GM21825 (cell line): ENCODE measurements around the gene CTIF.

Source experiments
- ATAC-seq: cut with Tn5 transposase; IDR thresholded peaks from one replicate; pipeline ENCODE4 v1.9.1; 2021; ENCODE audit warnings: mild to moderate bottlenecking, moderate library complexity; ENCODE audit not compliant: unreplicated experiment

The CTIF gene

DNA sequence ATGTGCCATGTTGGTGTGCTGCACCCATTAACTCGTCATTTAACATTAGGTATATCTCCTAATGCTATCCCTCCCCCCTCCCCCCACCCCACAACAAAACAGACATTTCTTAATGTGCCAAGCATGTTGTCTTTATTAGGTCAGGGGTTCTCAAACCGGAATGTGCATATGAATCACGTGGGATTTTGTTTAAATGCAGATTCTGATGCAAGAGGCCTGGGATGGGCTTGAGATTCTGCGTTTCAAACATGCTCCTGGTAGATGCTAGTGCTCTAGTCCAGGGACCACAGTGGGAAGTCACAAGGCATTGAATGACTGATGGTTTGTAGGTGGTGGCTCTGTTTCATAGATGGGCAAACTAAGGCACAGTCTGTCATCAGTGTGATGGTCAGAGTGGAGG is 227.2 kb downstream of the CTIF start:
- ATAC-seq, result no peak

DNA sequence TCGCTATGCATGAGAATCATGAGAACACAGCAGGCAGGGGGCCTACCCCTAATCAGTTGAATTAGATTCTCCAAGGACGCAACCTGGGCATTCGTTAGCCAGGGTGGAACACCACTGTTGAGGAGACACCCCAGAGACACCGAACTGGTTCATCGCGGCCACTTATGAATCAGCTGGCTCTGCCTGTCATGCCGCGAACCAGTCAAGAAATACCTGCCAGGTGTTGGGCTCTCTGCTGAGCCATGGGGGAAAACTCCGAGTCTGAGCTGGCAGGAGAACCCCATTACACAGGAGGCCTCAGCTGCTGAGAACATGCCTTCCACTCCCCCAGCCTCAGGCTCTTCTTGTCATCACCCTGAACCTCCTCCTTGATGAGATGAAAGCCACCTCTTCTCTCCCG is 227.7 kb downstream of the CTIF start:
- ATAC-seq, result no peak

DNA sequence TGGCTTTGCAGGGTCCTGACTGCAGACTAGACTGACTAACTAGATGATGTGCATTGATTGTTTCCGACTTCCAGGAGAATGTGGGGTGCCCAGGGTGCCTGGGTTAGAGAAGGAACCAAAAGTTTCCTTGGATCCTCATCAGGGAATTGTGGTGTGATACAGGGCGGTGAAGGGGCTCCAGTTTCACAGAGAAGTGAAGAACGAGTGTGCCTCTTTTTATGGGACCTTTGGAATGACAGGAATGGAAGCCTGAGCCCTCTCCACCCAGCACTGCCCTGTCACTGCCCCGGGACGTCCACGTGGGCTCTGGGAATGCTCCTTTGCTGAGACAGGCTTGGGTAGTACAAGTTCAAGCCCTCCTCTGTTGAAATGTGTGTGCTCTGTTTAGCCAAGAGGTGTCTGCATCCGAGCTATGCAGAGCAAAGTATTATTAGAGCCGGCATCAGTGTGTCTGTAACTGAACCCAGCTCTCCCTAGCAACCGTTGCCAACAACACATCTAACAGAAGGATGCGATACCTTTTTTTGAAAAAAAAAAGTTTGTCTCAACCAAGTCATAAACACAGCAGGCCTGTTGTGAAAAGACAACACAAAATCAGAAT is 228.4 kb downstream of the CTIF start:
- no peak for ATAC-seq

DNA sequence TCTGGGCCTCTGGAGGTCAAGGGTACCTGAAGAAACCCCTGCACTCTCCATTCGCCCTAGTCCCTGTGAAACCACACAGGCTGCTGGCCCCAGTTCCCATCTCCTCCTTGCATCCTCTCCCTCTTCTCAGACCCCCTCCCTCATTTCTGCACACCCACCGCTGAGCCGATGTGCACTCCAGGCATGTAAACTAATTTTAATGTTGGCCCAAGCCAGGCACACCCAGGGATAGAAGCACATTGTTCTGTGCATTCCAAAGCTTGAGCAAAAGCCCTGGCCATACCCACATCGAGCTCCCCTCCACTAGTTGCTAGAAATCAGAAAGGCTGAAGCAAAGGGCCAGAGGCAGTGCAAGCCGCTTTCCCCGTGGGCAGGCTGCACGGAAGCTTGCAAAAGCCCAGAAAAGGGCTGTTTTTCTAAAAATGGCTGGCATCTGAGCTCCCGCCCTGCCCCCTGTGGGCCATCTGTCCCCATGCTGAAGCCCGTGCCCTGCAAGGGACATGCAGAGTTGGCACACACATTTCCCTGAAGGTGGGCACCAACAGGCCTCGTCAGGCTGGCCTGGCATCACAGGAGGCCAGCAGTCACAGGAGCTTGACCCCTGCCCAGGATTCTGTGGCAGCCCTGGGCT is 230.3 kb downstream of the CTIF start:
- ATAC-seq, result no peak

DNA sequence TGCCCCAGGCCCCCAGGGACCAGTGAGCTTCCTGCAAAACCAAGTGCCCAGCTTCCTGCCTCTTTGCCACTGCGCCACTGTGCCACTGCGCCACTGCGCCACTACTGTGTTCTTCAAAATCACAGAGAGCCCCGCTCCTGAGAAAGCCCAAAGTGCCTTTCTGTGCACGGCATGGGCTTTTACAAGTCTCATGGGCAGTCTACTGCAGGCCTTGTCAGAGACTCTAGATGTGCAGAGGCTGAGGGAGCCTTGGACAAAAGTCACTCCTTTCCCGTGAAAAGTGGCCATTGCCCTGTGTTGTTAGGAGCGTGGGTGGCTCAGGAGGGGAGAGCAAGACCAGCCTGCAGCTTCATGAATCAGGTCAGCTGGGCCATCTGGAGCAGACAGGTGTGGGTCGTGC is 231.4 kb downstream of the CTIF start:
- no peak for ATAC-seq

DNA sequence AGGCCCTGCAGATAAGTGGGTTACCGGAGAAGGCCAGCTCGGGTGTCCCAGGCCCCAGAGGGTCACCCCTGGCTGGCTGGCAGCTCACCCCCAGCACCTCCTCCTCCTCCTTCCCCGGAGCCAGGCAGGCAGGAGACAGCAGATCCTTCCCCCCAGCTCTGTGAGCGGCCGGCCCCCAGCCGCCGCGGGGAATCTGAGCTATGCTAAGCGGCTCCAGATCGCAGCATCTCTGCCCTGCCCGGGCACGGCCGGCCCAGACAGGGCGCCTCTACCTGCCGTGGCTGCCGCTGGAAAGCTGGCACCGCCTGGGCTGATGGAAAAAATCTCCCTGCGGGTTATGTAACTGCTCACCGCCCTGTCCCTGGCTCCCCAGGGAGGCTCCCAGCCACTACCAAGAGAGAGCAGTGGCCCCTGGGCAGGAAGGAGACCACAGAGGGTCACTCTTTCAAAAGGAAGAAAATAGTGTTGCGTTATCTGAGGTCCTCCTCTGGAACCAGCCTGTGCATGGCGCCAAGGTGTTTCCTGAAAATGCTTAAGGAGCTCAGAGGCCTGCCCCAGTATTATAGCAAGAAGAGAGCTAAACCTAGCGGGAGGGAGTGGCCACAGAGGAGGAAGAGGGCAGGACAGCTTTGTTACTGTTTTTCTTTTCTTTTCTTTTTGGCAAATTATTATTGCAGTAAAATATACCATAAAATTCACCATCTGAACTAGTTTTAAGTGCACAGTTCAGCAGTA is 233.0 kb downstream of the CTIF start:
- ATAC-seq, result no peak

DNA sequence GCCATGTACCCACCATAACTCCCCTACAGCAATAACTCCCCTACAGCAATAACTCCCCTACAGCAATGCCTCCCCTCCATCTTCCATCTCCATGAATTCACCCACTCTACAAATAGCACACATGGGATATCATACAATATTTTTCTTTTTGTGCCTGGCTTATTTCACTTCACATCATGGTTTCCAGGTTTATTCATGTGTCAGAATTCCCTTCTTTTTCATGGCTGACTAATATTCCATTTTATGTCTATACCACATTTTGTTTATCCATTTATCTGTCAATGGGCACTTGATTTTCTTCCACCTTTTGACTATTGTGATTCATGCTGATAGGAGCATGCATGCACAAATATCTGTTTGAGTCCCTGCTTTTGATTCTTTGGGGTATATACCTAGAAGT is 233.6 kb downstream of the CTIF start:
- no peak for ATAC-seq

DNA sequence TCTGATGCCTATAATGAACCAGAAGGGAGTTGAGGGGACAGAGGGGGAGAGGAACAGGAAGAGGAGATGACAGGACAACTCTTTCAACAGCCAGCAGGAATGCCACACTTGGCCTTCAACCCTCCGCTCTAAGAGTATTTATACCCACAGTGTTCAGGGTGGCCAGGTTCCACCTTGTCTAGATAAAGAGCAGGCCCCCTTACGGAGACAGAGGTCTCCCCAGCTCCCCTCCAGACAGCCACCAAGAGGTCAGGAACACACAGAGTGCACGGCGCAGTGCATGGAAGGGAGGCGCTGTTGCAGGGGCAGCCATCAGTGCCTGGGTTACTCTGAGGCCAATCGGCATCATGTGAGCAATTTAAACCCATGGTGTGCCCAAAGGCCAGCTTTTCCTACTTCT is 235.0 kb downstream of the CTIF start:
- no peak for ATAC-seq

DNA sequence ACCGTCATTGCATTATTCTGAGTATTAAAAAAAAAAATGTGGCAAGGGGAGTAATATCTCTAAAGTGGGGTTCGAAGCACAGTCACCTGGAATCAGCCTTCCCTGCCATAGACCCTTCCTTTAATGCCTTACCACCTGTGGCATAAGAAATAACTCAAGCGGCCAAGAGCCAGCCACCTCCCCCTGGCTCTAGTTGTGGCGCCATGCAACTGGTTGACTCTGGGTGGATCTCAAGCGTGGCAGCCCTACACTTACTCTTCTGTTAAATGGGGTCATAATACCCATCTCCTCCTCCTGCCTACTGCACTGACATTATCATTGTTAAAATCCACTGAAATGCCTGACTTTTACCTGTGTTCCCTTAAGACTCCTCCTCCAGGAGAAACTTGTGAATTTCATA is 236.1 kb downstream of the CTIF start:
- no peak for ATAC-seq

DNA sequence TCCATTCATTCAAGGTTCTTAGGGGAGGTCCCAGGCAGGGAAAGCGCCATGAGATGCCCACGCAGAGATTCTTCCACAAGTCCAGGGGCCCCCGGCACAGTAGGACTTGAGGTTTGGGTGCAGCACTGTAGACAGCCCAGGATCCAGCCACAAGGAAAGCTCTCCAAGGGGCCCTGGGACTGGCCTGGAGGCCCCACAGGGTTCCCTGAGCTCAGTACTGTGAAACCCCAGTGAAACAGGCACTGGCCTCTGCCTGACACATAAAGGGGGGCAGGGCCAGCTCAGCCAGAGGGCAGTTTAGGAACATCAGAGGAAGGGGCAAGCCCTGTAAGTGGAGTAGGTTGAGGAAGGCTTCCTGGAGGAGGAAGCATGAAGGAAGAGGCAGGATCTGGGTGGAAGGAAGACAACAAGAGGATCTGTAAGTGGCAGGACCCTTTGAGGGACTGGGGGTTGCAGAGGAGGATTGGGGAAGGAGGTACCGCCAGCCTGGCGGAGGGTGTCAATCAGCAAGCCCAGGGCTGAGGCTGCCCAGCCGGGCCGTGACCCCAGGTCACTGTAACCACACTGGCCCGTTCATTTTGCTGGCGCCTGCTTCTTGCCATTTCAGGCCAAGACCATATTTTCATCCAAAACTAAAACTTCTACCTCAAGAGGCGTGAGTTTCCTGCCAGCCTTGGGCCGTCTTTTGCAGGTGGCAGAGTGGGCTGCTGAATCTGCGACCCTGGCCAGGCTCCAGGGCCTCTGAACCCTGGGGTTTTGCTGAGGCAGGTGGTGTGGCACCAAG is 236.7 kb downstream of the CTIF start:
- ATAC-seq, result no peak

DNA sequence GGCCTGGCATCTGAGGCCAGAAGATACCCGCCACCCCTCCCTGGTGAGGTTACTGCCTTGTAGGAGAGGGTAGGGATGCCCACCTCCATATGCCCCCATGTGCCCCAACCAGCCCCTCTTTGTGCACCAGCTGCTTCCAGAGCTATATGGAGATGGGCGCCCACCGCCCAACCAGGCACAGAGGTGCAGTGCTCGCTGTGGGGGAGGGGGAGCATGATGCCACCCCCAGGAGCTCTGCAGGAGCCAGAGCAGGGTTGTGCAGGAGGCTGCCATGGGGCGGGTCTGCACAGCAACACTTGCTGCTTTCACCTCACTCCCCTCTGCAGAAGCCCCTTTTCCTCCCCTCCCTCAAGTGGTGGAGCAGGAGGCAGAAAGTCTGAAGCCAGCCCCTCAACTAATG is 237.3 kb downstream of the CTIF start:
- ATAC-seq, result no peak

DNA sequence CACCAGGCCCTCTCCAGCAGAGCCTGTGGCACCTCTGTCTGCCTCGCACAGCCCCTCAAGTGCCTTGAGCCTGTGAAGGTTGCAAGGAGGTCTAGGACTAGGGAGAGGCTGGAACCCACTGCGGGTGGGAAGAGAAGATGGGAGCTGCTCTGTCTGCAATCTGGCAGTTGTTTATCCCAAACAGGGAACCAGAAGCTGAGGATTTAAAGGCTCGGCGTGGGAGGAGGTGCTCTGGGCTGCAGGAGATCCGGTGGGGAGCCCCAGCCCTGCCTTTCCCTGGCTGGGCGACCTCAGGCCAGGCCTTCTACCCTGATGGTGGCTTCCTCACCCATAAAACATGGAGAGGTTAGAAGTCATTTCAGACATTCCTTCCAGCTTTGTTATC is 237.8 kb downstream of the CTIF start:
- no peak for ATAC-seq

DNA sequence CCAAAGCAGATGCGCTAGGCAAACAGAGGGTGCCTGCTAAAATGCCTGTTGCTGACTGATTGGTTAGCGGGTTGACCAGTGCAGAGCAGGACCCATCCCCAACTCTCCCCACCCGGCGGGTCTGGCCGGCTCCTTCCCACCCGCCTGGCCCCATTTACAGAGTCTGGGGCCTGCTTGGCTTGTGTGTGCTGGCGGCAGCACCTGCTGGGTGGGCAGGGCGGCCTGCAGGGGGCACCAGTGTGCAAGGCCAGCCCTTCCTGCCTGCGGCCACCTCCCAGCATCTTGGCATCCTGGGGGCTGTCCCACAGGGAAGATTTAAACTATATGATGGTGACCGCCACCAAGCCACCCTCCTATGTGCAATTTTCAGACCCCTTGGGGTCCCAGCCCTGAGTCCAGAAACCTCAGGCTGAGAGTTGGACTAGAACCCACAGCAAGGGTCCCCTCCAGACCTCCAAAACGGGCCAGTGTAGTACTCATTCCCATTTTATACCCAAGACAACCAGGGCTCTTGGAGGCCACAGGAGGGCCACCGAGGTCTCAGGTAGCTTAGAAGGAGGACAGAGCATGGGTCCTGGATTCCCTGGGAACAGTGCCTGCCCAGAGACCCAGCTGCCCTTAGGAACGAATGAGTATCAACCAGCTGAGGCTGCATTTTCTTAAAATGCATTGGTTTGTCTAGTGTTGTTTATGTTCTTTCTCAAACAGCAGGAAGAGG is 238.4 kb downstream of the CTIF start:
- peak; percentile 55 for ATAC-seq

DNA sequence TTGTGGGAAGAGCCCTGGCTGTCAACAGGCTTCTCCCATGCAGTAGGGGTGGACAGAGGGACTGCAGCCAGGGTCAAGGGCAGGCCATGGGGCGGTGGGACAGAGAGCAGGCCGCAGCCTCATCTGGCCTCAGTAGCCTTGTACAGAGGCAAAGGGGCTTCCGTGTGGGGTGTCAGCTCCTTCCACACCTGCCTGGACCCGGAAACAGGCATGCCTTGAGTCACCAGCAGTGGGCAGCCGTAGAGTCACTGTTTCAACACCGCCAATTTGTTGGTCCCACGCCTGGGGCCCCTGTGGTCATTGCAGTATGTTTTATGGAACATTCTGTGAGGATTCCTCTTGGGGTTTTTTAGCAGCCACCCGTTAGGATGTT is 238.9 kb downstream of the CTIF start:
- no peak for ATAC-seq

DNA sequence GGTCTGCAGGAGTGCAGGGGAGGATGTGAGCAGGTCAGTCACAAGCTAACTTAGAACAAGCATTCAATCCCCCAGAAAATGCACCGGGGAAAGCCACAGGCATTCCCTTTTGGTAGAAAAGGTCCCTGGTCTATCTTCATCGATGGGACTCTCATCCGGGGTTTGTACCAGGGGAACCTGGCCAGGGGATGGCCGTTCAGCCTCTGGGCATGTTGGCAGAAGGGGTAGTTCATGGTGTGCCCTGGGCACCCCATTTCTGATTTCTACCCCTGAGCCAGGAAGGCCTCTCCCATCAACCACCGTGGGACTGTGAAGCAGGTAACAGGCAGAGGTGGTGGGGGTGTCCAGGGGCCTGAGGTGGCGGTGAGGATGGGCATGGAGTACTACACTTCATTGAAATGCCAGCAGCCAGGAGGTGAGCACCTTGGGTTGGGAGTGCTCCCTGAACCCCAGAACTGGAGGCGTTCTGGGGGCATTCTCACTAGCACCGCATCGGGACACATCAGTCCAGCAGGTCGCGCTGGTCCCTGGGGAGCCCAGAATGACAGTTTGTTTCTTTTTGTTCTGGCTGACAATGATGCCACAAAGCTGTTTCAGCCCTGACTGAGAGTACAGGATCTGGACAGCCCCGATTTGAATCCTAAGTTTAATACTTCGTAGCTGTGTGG is 239.6 kb downstream of the CTIF start:
- no peak for ATAC-seq

DNA sequence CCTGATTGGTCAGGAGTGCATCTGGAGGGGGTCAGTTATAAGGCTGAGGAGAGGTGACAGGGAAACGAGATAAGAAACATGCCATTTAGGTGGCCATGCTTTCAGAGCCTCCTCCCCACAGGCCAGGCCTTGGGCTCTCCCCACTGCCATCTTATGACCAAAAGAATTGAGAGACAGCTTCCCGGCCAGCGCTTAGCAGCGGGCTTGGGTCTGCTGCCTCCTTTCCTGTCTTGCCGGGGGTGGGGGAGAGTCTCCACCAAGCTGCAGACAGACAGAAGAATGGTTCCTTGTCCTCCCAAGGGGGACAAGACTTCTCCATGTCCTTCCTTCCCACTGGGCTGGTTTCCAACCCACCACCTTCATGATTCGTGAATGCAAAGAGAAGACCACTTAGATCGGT is 240.6 kb downstream of the CTIF start:
- no peak for ATAC-seq

DNA sequence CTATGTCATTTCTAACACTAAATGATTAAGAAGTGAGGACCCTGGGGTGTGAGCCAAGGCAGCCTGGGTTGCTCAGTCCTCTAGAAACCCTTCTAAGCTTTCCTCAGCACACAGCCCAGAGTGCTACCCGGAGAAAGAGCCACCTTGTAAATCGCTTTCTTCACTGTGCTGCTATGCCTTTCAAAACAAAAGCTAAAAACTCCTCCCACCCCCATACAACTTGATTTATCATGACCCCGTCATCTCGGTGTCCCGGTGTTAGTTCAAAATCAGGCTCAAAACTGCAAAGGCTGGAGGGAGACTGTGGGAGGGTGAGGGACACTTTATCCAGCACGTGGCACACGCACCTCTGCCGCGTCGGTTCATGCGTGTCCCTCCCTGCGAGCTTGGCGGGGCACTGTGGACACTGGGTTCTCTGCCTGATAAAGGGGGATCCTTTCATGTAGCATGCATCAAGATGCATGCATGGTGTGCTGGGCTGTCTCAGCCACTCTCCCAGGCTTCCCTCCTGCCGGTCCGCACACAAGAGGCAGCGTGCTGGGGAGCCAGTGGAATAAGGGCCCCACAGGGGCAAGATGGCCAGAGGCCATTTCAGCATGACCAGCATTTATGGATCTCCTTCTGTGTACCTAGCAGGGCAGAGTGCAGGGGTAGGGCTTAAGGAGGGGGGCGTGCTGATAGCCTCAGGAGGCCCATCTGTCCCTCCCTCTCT is 241.5 kb downstream of the CTIF start:
- no peak for ATAC-seq

DNA sequence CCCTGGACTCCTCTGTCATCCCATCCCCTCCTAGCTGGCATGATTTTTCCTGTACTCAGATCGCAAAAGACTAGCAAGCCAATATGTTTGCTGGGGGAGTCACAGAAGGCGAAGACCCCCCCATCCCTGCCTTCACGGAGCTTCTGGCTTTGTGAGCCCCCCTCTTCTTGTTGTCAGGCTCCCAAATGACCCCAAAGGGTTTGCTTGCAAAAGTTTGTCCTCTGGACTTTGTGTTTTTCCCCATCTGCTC is 242.0 kb downstream of the CTIF start:
- ATAC-seq, result no peak

DNA sequence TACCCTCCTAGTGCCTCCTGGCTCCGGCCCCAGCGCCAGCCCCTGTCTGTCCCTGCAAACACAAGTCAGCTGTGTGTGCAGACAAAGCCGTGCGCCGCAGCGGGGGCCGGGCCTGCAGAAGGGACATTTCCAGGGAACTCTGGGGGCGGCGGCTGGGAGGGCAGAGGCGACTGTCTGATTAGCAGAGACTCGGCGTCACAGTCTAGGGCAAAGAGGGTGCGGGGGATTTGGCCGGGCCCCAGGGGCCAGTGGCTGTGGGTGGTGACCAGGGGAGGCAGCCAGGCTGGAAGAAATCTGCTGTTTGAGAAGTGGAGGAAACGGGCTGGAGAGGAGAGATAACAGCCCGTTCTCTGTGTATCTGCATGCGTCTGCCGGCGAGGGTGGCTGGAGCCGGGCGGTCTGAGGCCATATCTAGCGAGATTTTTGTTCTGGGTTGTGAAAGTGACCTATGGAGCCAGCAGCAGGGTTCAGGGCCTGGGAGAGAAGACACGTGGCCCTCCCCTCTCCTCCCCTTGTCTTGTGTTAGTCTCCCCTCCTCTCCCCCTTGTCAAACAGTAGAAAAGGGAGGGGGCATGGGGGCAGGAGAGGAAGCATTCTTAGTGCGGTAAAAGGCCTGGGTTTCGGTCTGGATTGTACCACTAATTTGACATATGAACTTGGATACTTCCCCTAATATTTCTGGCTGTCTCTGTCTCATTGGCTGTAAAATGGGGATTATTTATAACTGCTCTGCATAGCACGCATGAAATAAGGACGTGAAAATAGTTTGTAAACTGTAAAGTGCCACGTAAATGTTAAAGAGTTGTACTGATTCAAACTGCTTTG is 242.5 kb downstream of the CTIF start:
- no peak for ATAC-seq

DNA sequence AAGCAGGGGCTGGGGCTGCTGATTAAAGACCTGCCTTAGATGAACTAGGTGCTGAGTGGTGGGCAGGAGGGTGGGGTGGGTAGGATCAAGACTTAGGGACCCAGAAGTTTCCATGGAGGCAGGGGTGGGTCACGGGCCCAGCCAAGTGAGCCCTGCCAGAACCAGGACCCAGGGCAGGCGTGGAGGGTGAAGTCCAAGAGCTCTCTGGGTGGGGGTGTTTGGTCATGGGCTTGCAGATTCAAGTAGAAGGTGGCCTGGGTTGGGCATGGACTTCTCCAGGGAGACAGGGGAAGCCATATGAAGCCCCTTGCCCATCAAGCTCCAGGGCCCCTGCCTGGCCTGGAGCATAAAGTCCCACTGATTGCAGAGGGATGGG is 243.1 kb downstream of the CTIF start:
- no peak for ATAC-seq
